MCF 10A (cell line): Measurements from ENCODE around the gene KIAA0513. TPM values are rescaled to one million over a fixed set of nuclear protein-coding genes. Genes with fewer than 3 reads are reported as not detected.

Experiments
- BruUV-seq: library from RNA; stranded (reverse); fragments of 400-500 nt; replicated peaks from 2 replicates; lab custom pipeline; 2021; lab: Mats Ljungman, UMichigan
- CTCF ChIA-PET: fragments of 300-600 bp; sonication (Branson Sonifier 250); formaldehyde crosslinking; extraction: SDS; loops from one replicate; lab custom pipeline; 2021; ENCODE audit warnings: antibody characterized with exemption, inconsistent platforms; lab: Yijun Ruan, JAX
- POLR2A ChIA-PET: fragments of 300-600, 350-650 bp; sonication (Branson Sonifier 250); formaldehyde crosslinking; extraction: SDS; loops from one replicate; lab custom pipeline; 2020; ENCODE audit warnings: antibody characterized with exemption, inconsistent platforms; lab: Yijun Ruan, JAX
- DNase-seq: peaks from one replicate; pipeline ENCODE4 v3.0.0-alpha.2; 2018; ENCODE audit not compliant: unreplicated experiment
- H3K27ac Mint-ChIP-seq: one replicate; pipeline ENCODE4 v1.8.0; 2022; ENCODE audit warnings: mild to moderate bottlenecking, low read depth, mixed read lengths; ENCODE audit not compliant: unreplicated experiment
- H3K27me3 Mint-ChIP-seq: one replicate; pipeline ENCODE4 v1.8.0; 2022; ENCODE audit warnings: mixed read lengths; ENCODE audit not compliant: insufficient read depth, unreplicated experiment
- H3K36me3 Mint-ChIP-seq: one replicate; pipeline ENCODE4 v1.8.0; 2022; ENCODE audit warnings: mild to moderate bottlenecking, moderate library complexity, mixed read lengths; ENCODE audit not compliant: insufficient read depth, unreplicated experiment
- H3K4me1 Mint-ChIP-seq: one replicate; pipeline ENCODE4 v1.8.0; 2022; ENCODE audit warnings: mixed read lengths; ENCODE audit not compliant: insufficient read depth, unreplicated experiment
- H3K4me3 Mint-ChIP-seq: one replicate; pipeline ENCODE4 v1.8.0; 2022; ENCODE audit warnings: mild to moderate bottlenecking, moderate library complexity, mixed read lengths; ENCODE audit not compliant: unreplicated experiment
- H3K9me3 Mint-ChIP-seq: one replicate; pipeline ENCODE4 v1.8.0; 2022; ENCODE audit warnings: mixed read lengths; ENCODE audit not compliant: unreplicated experiment
- intact Hi-C: fragments of 100-400 bp; cut with micrococcal nuclease; formaldehyde crosslinking; loops from 2 replicates; pipeline ENCODE4 v1.14.1; 2022
- total RNA-seq: library from RNA; stranded (reverse); gene quantifications from 2 replicates; pipeline ENCODE4 v1.2.3, GENCODE V29; 2022
- TF ChIP-seq, protein P1 (sequence below): fragments of 200-600 bp; IDR thresholded peaks from one replicate; pipeline ENCODE4 v1.8.0; 2022; ENCODE audit warnings: antibody characterized with exemption, mild to moderate bottlenecking; ENCODE audit not compliant: unreplicated experiment

Gene KIAA0513
- total RNA-seq, 1 experiment from 2014 or later: 4.2 TPM

DNA sequence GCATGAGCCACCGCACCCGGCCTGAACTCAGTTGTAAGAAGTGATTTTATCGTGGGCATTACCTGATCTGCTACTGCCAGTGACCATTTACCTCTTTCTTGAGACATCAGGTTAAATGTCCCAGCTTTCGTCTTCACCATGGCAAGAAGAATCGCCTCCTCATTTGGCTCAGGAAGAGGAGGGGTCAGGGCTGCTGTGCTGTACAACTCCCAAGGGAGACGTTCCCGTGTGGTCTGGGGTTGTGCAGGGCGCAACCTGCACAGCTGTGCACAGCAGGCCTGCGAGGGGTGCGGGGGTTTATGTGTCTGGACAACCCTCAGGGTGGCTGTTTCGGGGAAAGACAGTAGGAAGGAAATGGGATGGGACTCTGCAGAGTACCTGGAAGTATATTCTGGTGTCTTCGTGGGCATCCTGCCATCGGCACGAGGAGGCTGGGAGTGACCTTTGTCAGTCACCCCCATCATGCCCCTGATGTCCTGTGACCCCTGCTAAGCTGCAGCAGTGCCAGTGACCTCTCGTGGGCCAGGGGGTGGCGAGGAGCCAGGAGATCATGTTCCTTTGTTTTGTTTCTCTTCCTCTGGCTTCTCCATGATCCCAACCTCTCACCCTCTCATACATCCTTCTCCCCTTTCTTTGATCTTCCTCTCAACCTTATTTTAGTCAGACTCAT, 57.4 kb downstream of the KIAA0513 start:
- intact Hi-C loops: loop anchor here (5.0 to 10.0 kb wide), 2 partner anchors 113 to 330 kb away; no protein-coding TSS in a partner anchor
- CTCF ChIA-PET: interaction anchor here (0.6 to 1.0 kb wide), 7 partner anchors 11 to 997 kb away, joined by 3 read pairs; no protein-coding TSS in a partner anchor

DNA sequence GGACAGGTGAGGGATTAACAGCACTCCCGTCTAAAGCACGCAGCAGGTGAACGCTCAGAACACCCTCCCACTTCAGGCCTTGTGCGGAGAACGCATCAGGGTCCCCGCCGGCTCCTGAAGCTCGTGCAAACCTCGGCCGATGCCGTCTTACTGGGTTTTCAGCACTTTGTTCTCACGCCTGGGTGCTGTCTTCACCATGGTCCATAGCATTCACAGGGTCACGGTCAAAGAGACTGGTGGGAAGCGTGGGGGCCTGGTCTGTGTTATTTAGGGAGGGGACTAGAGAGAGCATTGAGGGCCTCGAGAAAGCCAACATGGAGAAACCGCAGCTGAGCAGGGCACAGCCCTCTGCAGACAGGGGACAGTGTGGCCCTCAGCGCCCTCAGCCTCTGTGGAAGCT, 58.1 kb downstream of the KIAA0513 start:
- DNase-seq: no peak
- BruUV-seq: no TSS peak
- Mint-ChIP-seq H3K27ac (no peak overlapping the region), H3K4me3 (no peak overlapping the region), H3K36me3 (peaks cover 3% of the 10 kb centered on the region), H3K4me1 (no peaks in the 10 kb centered on the region), H3K27me3 (no peaks in the 10 kb centered on the region), H3K9me3 (no peaks in the 10 kb centered on the region)
- CTCF ChIA-PET: interaction anchor here (0.6 to 2.3 kb wide), 8 partner anchors 10 to 998 kb away, joined by 3 to 17 read pairs (median 8); no protein-coding TSS in a partner anchor
- TF ChIP-seq, protein P1, sequence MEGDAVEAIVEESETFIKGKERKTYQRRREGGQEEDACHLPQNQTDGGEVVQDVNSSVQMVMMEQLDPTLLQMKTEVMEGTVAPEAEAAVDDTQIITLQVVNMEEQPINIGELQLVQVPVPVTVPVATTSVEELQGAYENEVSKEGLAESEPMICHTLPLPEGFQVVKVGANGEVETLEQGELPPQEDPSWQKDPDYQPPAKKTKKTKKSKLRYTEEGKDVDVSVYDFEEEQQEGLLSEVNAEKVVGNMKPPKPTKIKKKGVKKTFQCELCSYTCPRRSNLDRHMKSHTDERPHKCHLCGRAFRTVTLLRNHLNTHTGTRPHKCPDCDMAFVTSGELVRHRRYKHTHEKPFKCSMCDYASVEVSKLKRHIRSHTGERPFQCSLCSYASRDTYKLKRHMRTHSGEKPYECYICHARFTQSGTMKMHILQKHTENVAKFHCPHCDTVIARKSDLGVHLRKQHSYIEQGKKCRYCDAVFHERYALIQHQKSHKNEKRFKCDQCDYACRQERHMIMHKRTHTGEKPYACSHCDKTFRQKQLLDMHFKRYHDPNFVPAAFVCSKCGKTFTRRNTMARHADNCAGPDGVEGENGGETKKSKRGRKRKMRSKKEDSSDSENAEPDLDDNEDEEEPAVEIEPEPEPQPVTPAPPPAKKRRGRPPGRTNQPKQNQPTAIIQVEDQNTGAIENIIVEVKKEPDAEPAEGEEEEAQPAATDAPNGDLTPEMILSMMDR: no peak
- intact Hi-C loops: loop anchor here (1.0 to 10.0 kb wide), 5 partner anchors 57 to 331 kb away; partner anchors contain the start of gene ZDHHC7
- POLR2A ChIA-PET: interaction anchor here (0.7 to 1.0 kb wide), 2 partner anchors 10 to 57 kb away, joined by 3 read pairs; no protein-coding TSS in a partner anchor

More for the DNA sequence above, 57.4 kb downstream of the KIAA0513 start:
- no peak for DNase-seq
- TF ChIP-seq, protein P1: no peak
- BruUV-seq: no TSS peak
- H3K27me3 Mint-ChIP-seq: no peaks in the 10 kb centered on the region
- H3K4me1 Mint-ChIP-seq: no peaks in the 10 kb centered on the region
- no peak overlapping the region for H3K27ac Mint-ChIP-seq
- POLR2A ChIA-PET: interaction anchor here (0.7 kb wide), 1 partner anchor 11 kb away, joined by 3 read pairs; no protein-coding TSS in a partner anchor
- H3K9me3 Mint-ChIP-seq: no peaks in the 10 kb centered on the region
- no peaks in the 10 kb centered on the region for H3K36me3 Mint-ChIP-seq
- no peak overlapping the region for H3K4me3 Mint-ChIP-seq

DNA sequence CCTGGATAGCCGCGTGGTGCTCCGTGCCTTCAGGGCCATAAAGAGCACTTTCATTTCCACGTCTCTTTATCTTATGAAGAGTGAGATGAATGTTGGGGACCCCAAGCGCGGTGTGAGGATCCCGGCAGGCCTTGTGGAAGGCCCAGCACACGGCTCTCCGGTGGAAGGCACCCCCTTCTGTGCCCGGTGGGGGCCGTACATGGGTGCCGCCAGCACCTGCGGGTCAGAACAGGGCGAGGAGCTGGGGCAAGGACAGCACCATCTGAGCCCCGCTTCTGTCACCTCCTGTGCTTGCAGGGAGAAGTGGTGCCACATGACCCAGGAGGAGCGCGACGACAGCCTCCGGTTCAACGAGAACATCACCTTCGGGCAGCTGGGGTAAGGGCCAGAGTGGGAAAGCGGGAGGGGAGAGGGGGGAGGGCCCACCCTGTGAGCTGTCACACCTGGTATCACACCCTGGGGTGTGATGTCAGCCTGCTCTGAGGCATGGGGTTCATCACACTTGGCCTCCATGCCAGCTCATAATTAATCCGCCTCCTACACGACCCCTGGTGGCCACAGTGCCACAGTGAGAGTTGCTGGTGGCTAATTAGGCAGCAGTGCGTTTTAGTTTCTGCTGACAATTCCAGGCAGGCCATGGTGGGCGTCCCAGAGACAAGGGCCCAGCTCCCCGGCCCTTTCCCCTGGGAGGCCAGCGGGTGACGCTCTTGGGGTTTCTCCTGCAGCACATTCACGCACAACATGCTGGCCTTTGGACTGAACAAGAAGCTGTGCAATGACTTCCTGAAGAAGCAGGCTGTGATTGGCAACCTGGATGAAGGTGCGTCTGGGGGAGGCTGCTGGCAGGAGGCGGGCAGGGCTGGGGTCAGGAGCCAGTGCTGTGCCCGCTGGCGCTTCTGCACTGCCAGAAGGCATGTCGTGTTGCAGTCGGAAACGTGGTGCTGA, 59.0 kb downstream of the KIAA0513 start:
- peaks cover 4% of the 10 kb centered on the region for H3K36me3 Mint-ChIP-seq
- BruUV-seq: no TSS peak
- no peaks in the 10 kb centered on the region for H3K9me3 Mint-ChIP-seq
- ChIA-PET POLR2A (interaction anchor here (0.7 to 2.0 kb wide), 6 partner anchors 39 to 92 kb away, joined by 3 to 7 read pairs (median 4); partner anchors contain the start of gene ZDHHC7), CTCF (interaction anchor here (0.6 to 2.3 kb wide), 19 partner anchors 9 to 641 kb away, joined by 3 to 17 read pairs (median 3); no protein-coding TSS in a partner anchor)
- no peaks in the 10 kb centered on the region for H3K4me1 Mint-ChIP-seq
- TF ChIP-seq, protein P1: peak; percentile 67
- DNase-seq: peak; percentile 75
- no peak overlapping the region for H3K27ac Mint-ChIP-seq
- H3K4me3 Mint-ChIP-seq: no peak overlapping the region
- no peaks in the 10 kb centered on the region for H3K27me3 Mint-ChIP-seq
- intact Hi-C loops: loop anchor here (1.0 to 10.0 kb wide), 5 partner anchors 58 to 332 kb away; partner anchors contain the start of gene ZDHHC7
